Stimulated activated CD8-positive, alpha-beta memory T cell treated with anti-CD3 and anti-CD28 coated beads, Interleukin-7, amount 100 ng/mL, for 4 hours (primary cell): ENCODE data around the gene EEF2.
"Not testable (repeated sequence)": the region's sequence is repeated elsewhere in the genome, so short reads cannot be mapped to it uniquely, and the experiment has no call there.

ENCODE experiments used
- DNase-seq, 2 donors: peaks; one replicate each; pipeline ENCODE4 v3.0.0-alpha.2; 2020; ENCODE audit warnings: low read depth in 2 of 2

Gene EEF2

GRCh38 chr19:3968556-3969434 is 16.5 kb downstream of the EEF2 start:
- DNase-seq: no peak

DNA sequence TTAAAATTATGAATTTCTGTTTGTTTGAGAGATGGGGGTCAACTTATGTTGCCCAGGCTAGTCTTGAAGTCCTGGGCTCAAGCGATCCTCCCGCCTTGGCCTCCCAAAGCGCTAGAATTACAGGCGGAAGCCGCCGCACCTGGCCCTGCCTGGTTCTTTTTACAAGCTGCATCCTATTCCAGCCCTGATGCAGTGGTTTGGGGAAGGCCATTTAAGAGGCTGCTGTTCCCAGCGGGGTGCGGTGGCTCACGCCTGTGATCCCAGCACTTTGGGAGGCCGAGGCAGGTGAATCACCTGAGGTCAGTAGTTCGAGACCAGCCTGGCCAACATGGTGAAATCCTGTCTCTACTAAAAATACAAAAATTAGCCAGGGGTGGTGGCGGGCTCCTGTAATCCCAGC is 17.3 kb downstream of the EEF2 start:
- not testable (repeated sequence) for DNase-seq

- no peak for DNase-seq
Measured at GRCh38 chr19:3966051-3967017, 18.9 kb downstream of the EEF2 start.

DNA sequence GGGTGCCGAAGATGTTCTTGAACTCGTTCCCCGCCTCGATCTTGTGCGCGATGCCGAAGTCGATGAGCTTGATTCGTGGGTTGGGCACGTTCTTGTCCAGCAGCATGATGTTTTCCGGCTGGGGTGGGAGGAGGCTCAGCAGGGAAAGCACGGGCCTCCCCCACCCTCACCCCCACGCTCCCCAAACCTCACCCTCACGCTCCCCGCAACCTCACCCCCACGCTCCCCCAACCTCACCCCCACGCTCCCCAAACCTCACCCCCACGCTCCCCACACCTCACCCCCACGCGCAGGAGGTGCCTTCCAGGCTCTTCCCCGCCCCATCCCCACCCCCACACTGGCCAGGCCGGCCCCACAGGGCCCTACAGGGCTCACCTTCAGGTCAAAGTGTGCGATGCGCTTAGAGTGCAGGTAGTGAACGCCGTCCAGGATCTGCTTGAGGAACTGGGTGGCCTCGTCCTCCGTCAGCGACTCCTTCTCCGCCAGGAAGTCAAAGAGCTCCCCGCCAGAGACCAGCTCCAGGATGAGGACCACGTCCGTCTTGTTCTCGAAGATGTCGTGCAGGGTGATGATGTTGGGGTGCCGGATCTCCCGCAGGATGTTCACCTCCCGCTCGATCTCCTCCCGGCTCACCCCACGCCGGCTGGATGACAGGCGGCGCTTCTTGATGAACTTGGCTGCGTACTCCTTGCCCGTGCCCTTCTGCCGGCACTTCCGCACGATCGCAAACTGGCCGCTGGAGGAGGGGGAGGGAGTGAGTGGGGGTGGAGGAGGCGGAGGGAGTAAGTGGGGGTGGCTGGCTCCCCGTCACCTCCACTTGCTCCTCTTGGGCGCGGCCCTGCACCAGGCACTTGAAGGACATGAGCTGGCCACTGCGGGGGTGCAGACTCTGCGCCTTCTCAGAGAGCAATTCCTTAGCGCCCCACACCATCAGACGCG is 20.7 kb downstream of the EEF2 start:
- DNase-seq: no peak

GRCh38 chr19:3963458-3964255 is 21.6 kb downstream of the EEF2 start:
- DNase-seq: no peak

GRCh38 chr19:3961007-3961406 is 24.3 kb downstream of the EEF2 start:
- DNase-seq: no peak

- DNase-seq: no peak
Measured at GRCh38 chr19:3959766-3960131, 25.5 kb downstream of the EEF2 start.

GRCh38 chr19:3958836-3959765 is 26.2 kb downstream of the EEF2 start:
- no peak for DNase-seq

DNA sequence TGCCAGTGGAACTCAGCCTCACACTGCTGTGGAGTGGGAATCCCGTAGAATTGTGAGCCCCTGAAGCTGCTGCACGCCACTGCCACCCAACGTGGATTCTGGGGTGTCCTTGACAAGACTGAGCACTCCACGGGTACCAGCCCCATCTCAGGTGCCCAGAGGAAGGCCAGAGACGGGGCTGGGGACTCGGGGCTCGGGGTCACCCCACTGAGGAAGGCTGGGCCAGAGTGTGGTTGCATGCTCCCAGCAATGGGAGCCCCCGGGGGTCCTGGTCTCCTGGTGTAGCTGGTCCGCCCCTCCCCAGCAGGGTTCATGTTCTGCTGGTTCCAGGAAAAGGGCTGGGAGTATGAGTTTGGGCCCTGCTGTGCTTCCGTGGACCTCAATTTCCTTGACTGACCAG is 29.6 kb downstream of the EEF2 start:
- DNase-seq: no peak

GRCh38 chr19:3955276-3955675 is 30.0 kb downstream of the EEF2 start:
- not testable (repeated sequence) for DNase-seq

GRCh38 chr19:3954107-3954506 is 31.2 kb downstream of the EEF2 start:
- DNase-seq: no peak

GRCh38 chr19:3952755-3953276 is 32.4 kb downstream of the EEF2 start:
- not testable (repeated sequence) for DNase-seq

DNA sequence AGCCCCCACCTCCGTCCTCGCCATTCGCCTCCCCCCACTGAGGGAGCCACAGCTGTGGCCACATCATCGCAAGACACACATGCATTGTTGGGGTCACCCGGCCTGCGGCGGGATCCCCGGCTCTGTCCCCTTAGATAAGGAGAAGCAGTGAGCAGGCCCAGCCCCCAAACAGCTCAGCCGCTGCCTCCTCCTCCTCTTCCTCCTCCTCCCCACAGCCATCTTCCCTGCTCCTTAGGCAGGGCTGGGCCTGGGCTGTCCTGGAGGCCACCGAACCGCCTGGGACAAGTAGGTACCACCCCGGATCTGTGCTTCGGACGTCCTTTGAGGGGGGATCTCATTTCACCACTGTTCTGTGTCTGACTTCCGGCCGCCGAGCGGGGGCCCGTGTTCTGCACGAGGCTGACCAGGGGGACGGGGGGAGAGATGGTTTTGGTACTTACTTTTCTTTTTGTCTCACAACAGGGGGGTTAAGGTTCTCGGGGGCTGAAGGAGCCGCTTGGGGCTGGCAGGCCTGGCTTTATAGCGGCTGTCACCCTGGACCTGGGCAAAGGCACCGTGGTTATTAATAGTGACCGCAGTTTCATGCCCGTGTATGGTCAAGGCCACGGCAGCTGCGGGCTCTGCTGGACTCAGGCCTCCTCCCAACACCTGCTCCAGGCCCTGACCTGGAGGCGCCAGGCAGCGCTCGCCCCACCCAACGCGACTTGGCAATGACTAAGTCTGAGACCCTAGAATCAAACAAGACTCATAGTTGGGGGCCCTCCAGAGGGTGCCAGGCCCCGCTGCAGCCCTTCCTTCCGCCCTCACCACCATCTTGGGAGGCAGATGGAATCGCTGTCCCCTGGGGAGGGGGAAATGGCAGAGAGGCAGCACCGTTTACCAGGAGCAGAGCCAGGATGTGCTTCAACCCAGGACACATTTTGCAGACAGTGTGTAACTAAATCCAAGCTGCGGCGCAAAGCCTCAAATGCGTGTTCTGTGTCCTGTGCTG is 34.1 kb downstream of the EEF2 start:
- DNase-seq: no peak

DNA sequence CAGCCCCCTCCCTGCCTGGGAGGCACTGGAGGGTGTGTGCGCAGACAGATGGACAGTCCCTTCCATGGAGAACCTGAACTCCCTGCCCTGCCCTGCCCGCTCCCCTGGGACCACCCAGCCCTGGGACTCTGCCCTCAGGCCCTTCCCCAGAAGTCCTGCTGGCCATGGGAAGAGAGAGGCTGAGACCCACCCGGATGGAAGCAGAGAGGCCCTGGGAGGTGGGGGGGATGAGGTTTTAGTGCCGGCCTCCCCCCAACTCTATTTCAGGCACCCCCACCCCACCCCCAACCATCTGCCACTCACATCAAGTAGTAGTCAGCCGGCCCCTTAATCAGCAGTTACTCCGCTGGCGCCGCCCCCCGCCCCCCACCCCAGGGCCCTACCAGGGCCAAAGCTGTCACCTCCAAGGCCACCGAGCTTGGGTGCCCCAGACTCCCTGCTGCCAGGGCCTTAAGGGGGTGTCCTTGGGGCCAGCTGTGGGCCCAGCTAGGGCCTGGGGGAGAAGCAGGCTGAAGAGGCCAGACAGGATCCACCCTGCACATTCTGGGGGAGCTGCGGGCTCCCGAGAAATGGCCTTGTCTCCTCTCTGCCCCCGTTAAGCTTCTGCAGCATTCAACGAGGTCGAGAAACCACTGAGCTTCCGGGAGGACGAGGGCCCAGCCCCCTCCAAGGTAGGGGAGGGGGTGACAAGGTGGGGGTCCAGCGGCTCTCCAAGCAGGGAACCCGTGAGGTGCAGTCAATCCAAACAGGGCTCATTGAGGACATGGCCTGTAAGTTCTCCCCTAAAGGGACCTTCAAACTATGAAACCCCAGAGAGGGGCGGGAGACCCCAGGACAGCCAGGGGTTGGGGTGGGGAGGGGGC is 35.0 kb downstream of the EEF2 start:
- no peak for DNase-seq

DNA sequence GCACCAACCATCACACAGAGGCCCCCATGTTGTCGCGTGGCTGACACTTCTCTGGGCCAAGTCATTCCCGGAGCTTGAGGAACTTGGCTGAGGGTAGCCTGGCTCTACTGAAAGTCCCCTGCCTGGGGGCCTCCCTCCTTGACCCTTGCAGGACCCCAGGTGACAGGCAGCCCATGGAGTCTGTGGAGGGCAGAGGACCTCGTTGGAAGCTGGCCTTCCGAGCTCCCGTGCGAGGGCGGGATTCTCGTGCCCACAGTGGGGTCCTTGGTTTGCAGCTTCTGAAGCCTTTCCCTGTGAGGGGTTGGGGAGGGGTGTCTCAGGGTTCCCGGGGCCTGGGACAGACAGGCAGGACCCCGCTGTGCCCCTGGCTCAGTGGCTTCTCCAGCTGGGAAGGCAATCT is 36.0 kb downstream of the EEF2 start:
- DNase-seq: no peak

- DNase-seq: not testable (repeated sequence)
Measured at GRCh38 chr19:3947316-3947933, 37.8 kb downstream of the EEF2 start.

- no peak for DNase-seq
Measured at GRCh38 chr19:3945838-3946237, 39.4 kb downstream of the EEF2 start.
